ENCODE results near the gene MAD1L1. TPM values are rescaled to one million over a fixed set of nuclear protein-coding genes. Genes with fewer than 3 reads are reported as not detected.

MAD1L1 gene
- total and polyA plus RNA-seq, 3 donors from 2014 or later, result 63.1 to 149 (median 94.6) TPM

- H3K27me3 ChIP-seq, result no peaks in the 10 kb centered on the region
- no peaks in the 10 kb centered on the region for H3K9me3 ChIP-seq
- no peaks in the 10 kb centered on the region for H3K36me3 ChIP-seq (ENCODE audit: low read depth, missing control alignments)
- H3K4me3 ChIP-seq, result no peak overlapping the region
- peaks cover 4% of the 10 kb centered on the region for H3K4me1 ChIP-seq
- TF ChIP-seq, protein P1, sequence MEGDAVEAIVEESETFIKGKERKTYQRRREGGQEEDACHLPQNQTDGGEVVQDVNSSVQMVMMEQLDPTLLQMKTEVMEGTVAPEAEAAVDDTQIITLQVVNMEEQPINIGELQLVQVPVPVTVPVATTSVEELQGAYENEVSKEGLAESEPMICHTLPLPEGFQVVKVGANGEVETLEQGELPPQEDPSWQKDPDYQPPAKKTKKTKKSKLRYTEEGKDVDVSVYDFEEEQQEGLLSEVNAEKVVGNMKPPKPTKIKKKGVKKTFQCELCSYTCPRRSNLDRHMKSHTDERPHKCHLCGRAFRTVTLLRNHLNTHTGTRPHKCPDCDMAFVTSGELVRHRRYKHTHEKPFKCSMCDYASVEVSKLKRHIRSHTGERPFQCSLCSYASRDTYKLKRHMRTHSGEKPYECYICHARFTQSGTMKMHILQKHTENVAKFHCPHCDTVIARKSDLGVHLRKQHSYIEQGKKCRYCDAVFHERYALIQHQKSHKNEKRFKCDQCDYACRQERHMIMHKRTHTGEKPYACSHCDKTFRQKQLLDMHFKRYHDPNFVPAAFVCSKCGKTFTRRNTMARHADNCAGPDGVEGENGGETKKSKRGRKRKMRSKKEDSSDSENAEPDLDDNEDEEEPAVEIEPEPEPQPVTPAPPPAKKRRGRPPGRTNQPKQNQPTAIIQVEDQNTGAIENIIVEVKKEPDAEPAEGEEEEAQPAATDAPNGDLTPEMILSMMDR (IDR thresholded peaks at IDR 0.05), result no peak
- no peak for TF ChIP-seq POLR2A (IDR thresholded peaks at IDR 0.05)
- DNase-seq, result no peak
- intact Hi-C loops (cut with DNase I; ENCODE audit: low total_unique reads), result no loop called here
- no peak overlapping the region for H3K27ac ChIP-seq
- 91 to 96% methylated on average over 6 of the region's 6 CpGs for WGBS, 2 donors
Observed at GRCh38 chr7:2171855-2172254, 60.9 kb downstream of the MAD1L1 start.

DNA sequence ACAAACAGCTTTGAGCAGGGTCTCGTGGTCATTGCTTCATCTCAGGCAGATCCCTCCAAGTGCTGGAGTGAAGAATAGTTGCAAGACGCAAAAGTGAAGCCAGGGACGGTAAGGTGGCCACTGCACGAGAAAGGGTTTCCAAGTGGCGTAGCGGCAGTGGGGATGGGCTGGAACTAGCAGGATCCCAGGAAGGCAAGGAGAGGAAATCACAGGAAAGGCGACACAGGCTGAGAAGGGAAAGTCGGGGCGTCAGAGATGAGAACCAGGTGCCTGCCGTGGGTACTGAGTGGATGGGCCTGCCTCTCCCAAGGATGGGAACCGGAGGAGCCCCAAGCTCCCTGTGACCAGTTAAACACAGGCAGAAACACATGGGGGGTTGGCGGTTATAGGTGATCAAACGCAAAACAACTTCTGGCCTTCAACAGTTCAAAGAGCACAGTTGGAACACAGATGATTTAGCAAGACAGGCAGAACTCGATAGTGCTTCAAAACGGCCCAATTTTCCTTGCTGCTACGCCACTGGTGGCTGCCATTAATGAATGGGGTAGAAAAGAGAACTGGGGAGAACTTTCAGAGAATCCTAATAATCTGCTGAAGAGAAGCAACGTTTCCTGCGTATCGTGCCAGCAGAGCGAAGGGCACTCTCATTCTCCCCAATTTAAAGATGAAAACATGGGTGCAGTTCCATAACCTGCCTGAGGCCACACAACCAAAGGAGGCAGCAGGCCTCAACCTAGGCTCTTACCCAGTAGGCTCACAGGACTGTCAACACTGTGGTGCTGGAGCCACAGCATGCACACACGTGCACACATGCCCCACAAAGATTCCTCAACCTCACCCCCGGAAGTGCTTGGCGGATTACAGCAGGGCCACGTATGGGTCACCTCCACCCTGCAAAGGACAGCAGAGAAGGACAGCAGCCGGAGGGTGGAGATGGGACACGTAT, 61.9 kb downstream of the MAD1L1 start:
- Histone ChIP-seq H3K27ac (no peak overlapping the region), H3K4me3 (no peak overlapping the region), H3K4me1 (peaks cover 4% of the 10 kb centered on the region), H3K36me3 (ENCODE audit: low read depth, missing control alignments) (no peaks in the 10 kb centered on the region), H3K27me3 (no peaks in the 10 kb centered on the region), H3K9me3 (no peaks in the 10 kb centered on the region)
- WGBS, 2 donors, result 91 to 94% methylated on average over 26 of the region's 26 CpGs
- intact Hi-C loops (cut with DNase I; ENCODE audit: low total_unique reads), result no loop called here
- DNase-seq, result no peak
- no peak for TF ChIP-seq POLR2A (IDR thresholded peaks at IDR 0.05)
- TF ChIP-seq, protein P1 (IDR thresholded peaks at IDR 0.05), result peak in 1 of 3 experiments; percentile 19

GRCh38 chr7:2169923-2170575, 62.7 kb downstream of the MAD1L1 start:
- Histone ChIP-seq H3K27me3 (no peaks in the 10 kb centered on the region), H3K27ac (no peak overlapping the region), H3K36me3 (ENCODE audit: low read depth, missing control alignments) (no peaks in the 10 kb centered on the region), H3K9me3 (no peaks in the 10 kb centered on the region), H3K4me3 (no peak overlapping the region), H3K4me1 (peaks cover 4% of the 10 kb centered on the region)
- 89 to 92% methylated on average over 12 to 17 of the region's 17 CpGs for WGBS, 2 donors
- no peak for DNase-seq
- TF ChIP-seq, protein P1 (IDR thresholded peaks at IDR 0.05), result no peak
- TF ChIP-seq POLR2A (IDR thresholded peaks at IDR 0.05), result no peak
- intact Hi-C loops (cut with DNase I; ENCODE audit: low total_unique reads), result no loop called here

DNA sequence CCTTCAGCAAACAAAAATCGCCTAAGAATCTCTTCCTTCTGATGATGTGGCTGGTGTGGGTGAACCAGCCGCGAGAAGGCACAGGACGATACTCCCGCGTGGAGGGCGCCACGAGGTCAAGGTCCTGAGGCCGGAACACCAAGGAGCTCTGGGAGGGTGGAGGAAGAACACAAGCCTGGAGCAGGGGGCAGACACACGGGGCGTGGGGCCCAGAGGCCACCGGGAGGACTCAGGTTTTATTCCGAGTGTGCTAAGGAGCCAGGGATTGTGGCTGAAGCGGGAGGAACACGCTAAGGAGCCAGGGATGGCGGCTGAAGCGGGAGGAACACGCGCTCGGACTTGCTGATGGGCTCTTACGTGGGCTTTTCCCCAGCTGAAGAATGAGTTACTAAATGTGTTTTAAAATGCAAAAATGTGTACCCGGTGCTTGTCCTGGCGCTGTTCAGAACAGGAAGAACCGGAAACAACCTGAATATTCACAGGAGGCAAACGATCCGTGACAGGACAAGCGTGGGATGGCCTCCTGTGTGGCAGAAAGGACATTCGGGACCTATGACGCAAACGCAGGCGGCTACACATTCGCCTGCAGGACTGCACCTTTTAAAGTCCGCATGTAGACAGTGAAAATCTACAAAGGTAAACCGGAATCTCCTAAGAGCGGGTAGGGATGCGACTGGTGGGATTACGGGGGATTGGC, 64.0 kb downstream of the MAD1L1 start:
- no peak for TF ChIP-seq POLR2A (IDR thresholded peaks at IDR 0.05)
- TF ChIP-seq, protein P1 (IDR thresholded peaks at IDR 0.05), result no peak
- Histone ChIP-seq H3K4me1 (peaks cover 4% of the 10 kb centered on the region), H3K27me3 (no peaks in the 10 kb centered on the region), H3K27ac (no peak overlapping the region), H3K9me3 (no peaks in the 10 kb centered on the region), H3K4me3 (no peak overlapping the region), H3K36me3 (ENCODE audit: low read depth, missing control alignments) (no peaks in the 10 kb centered on the region)
- WGBS, 2 donors, result 81 to 89% methylated on average over 37 of the region's 37 CpGs
- intact Hi-C loops (cut with DNase I; ENCODE audit: low total_unique reads), result no loop called here
- DNase-seq, result peak; percentile 27
